Anterior cingulate cortex (tissue), 58 donors: ENCODE data around the gene MT1A.
A peak's percentile ranks its signal among the peaks of the same experiment; 100 is the strongest.

Experiments
- DNase-seq, 58 donors: peaks; one replicate each; lab custom pipeline; 2025; lab: John Stamatoyannopoulos, UW

MT1A gene

DNA sequence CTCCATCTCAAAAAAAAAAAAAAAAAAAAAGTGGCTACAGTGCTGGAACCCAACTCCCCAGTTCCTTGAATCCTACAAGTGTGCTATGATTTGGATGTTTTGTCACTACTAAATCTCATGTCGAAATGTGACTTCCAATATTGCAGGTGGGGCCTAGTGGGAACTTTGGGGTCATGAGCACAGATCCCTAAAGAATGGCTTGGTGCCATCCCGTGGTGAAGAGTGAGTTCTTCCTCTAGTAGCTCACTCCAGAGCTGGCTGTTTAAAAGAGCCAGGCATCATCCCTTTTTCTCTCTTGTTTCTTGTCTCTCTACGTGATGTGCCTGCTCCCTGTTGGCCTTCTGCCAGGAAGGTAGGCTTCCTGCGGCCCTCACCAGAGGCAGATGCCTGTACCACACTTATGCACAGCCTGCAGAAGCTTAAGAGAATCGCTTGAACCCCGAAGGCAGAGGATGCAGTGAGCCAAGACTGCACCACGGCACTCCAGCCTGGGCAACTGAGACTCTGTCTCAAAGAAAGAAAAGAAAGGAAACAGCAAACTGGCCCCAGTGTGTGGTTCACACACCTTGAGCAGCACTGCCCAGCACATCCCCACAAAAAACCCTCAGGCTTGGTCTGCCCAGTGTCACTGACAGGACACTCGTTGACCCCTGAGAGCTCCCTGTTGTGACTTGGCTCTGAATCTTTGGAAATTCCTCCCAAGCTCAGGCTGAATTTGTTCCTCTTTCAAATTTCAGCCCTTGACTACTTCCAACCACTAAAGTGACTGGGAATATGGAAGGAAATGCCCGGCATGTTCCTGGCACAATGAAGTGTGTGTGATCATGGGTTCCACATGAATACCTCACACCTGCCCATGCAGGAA, 9.7 kb upstream of the MT1A start:
- DNase-seq: no peak

DNA sequence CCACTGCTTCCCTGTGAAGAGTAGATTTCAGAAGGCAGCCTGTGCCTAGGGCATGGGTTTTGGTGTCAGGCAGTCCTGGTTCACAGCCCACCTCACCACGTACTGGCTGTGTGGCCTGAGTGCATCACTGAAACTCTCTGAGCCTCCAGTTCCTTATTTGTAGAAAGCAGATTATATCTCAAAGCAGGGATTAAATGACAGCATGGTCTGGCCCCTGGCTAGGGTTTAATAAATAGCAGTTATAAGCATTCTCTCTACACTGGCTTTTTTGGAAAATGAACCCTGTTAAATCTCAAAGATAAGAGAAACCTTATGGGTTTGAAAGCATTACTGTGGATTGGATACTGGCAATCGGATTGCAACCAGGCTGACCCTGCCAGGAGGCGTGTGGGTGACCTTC, 8.9 kb upstream of the MT1A start:
- DNase-seq: no peak

- DNase-seq: no peak
These were observed 8.3 kb upstream of the MT1A start for GRCh38 chr16:56630134-56630533.

DNA sequence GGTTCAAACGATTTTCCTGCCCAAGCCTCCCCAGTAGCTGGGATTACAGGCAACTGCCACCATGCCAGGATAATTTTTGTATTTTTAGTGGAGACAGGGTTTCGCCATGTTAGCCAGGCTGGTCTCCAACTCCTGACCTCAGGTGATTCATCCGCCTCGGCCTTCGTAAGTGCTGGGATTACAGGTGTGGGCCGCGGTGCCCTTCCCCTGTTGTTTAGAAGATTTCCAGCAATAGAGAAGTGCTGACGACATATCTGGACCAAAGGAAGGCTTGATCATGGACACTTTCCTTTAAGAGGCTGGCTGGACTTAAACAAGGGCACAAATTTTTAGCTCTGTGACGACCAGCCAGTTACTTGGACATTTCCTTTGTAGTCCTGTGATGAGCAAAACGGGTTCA, 7.3 kb upstream of the MT1A start:
- DNase-seq: no peak

DNA sequence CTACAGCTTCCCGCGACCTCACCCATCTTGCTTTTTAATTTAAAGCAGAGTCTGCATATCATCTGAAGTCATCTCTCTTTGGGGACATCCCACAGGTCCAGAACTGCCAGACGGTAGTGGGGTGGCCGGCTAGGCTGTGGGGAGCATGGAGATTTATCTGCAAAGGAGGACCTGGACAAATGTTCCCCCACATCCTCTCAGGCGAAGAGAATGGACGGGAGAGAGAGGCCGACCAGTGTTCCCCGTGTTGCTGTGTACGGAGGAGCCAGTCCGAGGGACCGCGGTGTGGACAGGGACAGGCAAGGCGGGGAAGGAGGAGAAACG, 6.7 kb upstream of the MT1A start:
- no peak for DNase-seq

DNA sequence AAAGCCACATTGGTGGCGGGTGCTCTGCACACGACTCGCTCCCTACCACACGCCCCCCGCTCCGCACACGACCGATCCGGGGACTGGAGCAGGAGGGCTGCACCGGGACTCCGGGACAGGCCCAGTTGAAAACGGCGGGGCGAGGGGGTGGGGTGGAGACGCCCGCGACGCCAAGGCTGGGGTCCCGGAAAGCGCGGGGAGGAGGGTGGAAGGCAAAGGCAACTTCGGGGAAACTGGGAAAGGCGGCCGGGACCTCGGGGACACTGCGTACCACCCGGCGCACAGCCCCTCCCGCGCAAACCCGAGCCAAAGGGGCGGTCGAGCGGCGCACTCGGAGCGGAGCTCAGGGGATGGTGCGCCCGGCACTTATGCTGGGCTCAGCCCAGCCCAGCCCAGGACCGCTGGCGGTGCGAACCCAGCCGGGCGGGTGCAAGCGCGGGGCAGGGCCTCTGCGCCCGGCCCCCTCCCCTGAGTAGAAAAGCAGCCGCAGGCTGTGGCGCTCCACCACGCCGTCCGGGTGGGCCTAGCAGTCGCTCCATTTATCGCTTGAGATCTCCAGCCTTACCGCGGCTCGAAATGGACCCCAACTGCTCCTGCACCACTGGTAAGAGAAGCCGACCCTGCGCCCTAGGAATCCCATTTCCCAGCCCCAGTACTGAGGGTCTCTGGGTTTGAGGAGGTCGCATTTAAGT, 6.2 kb upstream of the MT1A start, which contains the start of gene MT1M:
TSS of gene MT1M (plus strand) at position 504 of the 692 bp plus-strand sequence. CDS start at position 577, 73 bp downstream.
- peak in 45 of 58 donors; percentile 17 to 78 (median 53) for DNase-seq

DNA sequence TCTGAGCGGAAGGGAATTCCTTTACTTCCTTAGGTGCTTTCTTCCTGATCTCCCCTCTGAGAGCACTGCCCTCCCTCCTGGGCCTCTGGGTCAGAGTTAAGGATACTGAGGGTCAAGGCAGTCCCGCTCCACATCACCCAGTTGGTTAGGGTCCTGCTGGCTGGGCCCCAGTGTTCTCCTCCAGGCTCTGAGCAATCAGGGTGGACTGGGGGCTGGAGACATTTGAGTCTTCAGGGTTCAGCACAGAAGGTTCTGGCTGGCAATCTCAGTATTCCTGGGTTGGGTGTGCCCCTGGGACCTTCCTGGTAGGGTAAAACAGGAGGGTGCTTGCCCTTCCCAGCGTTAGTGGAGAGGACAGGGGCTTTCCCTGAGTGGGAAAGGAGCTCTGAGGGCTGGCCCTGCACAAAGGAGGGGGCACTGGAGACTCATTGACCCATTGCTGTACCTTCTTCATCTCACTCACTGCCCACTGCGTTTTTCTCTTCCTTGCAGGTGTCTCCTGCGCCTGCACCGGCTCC, 5.6 kb upstream of the MT1A start:
- DNase-seq: peak in 1 of 58 donors; percentile 37

GRCh38 chr16:56633535-56633934, 4.9 kb upstream of the MT1A start:
- peak in 1 of 58 donors; percentile 14 for DNase-seq

DNA sequence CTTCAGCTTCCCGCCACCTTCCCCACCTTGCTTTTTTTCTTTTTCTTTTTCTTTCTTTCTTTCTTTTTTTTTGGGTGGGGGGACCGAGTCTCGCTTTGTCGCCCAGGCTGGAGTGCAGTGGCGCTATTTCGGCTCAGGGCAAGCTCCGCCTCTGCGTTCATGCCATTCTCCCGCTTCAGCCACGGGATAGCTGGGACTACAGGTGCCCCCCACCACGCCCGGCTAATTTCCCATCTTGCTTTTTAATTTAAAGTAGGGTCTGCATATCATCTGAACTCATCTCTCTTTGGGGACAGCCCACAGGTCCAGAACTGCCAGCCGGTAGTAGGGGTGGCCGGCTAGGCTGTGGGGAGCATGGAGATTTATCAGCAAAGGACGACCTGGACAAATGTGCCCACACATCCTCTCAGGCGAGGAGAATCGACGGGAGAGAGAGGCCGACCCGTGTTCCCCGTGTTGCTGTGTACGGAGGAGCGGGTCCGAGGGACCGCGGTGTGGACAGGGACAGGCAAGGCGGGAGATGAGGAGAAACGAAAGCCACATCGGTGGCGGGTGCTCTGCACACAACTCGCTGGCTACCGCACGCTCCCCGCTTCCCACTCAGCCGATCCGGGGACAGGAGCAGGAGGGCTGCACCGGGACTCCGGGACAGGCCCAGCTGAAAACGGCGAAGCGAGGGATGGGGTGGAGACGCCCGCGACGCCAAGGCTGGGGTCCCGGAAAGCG, 3.6 kb upstream of the MT1A start:
- DNase-seq: no peak

- DNase-seq: no peak
These were observed 3.0 kb upstream of the MT1A start for GRCh38 chr16:56635441-56635967.

DNA sequence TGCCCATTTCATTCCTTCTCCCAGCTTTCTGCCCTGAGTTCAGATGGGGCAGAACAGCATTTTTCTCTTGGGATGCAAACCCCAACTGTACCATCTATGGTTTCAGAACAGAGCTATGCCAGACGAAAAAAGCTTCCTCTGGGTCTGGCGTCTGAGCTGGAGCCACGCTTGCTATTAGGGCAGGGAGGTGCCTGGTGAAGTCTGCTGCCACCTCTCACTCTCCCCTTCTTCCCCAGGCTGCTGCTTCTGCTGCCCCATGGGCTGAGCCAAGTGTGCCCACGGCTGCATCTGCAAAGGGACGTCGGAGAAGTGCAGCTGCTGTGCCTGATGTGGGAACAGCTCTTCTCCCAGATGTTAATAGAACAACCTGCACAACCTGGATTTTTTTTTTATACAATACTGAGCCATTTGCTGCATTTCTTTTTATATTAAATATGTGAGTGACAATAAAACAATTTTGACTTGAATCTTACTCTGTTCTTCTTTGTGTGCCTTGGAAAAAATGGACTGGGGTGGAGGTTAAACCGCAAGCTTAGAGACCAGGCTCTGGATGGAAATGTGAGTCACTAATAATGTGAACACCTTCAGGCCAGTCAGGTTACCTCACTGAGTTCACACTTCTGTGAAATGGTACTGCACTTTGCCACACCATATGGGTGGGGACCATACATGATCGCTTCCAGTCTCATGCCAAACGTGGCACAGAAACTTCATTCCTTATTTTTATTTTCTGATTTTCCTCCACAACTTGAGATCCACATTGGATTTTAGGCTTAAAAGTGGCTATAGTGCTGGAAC, 1.7 kb upstream of the MT1A start:
- DNase-seq: no peak

- DNase-seq: no peak
These were observed 579 bp downstream of the MT1A start for GRCh38 chr16:56639045-56639444.

GRCh38 chr16:56640076-56640475, 1.6 kb downstream of the MT1A start:
- DNase-seq: no peak

DNA sequence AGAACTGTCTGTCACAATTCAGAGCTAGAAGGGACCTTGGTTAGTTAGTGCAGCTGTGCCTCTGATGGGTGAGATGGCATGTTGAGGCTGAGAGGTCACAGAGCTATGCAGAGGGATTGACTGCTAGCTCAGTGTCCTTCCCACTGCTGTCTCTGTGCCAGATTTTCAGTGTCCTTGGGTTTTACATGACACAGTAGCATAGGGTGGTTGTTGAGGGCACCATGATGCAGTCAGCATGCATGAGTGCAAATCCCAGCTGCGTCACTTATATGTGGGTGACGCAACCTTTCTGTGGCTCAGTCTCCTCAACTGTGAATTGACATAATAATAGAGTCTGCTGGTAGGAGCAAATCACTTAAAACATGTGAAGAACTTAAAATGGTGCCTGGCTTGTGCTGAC, 2.7 kb downstream of the MT1A start:
- DNase-seq: no peak

GRCh38 chr16:56643080-56643778, 4.8 kb downstream of the MT1A start:
- DNase-seq: peak in 1 of 58 donors; percentile 21

DNA sequence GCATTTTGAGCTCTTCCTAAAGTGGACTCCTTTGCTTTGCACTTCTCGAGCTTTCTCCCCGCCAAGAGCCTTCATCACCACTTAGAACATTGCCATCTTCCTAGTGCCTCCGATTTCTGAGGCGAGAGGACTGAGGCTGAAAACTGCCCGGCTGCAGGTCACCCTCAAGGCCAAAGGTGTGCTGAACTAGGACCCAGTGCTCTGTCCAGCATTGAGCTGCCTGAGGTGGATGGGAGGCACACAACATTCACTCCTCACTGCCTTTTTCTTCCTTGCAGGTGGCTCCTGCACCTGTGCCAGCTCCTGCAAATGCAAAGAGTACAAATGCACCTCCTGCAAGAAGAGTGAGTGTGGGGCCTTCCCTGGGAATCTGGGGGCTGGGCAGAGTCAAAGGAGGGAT, 5.4 kb downstream of the MT1A start:
- no peak for DNase-seq

DNA sequence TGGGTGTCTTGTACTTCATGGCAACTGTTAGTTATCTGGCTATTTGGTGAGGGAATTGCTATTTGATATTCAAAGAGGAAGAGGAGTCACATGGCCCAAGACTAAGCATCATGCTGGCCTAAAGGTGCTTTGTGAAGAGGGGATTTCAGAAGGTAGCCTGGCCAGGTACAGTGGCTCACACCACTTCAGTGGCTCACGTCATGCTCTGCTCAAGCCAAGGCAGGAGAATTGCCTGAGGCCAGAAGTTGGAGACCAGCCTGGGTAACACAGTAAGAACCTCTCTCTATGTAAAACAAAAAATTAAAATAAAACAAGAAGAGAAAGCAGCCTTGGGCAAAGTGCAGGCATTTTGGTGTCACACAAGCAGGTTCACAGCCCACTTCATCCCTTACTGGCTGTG, 6.8 kb downstream of the MT1A start:
- DNase-seq: no peak

DNA sequence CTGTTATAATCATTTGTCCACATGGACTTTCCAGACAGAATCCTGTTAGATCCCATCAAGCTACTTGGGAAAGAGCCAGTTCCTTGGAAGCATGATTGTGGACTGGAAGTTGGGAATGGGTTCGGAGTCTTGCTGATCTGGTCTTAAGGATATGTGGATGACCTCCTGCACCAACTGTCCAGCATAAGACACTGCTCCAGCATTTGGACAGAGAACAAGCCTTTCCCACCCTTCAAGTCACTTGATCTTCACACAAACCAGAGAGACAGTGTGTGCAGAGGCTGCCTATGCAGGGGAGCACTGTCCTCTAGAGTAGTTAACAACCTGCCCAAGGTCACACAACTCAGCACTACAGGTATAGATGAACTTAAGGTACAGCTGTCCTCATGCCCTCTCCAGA, 7.4 kb downstream of the MT1A start:
- DNase-seq: no peak
